GM03348 (cell line): ENCODE measurements around the gene PRDM1.
"Not testable (repeated sequence)": the region's sequence is repeated elsewhere in the genome, so short reads cannot be mapped to it uniquely, and the experiment has no call there.

Experiments
- DNase-seq: peaks from one replicate; pipeline ENCODE4 v3.0.0; 2012; ENCODE audit warnings: low spot score

The PRDM1 gene

DNA sequence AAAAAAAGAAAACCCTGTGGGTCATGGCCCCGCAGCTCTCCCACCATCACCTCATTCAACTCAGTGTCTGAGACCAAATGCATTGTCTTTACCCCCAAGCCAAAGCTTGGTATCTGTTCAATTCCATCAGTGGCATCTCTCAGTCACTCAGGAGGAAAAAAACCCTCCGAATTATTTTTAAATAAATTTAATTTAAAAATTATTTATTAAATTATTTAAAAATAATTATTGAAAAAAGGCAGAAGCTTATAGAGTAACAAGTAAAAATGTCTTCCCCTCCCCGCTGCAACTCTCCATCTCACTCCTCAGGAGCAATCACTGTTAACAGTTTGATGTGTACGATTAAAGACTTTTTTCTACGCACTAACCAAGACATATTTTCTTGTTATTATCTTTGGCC lies 50.7 kb downstream of the PRDM1 start:
- no peak for DNase-seq

DNA sequence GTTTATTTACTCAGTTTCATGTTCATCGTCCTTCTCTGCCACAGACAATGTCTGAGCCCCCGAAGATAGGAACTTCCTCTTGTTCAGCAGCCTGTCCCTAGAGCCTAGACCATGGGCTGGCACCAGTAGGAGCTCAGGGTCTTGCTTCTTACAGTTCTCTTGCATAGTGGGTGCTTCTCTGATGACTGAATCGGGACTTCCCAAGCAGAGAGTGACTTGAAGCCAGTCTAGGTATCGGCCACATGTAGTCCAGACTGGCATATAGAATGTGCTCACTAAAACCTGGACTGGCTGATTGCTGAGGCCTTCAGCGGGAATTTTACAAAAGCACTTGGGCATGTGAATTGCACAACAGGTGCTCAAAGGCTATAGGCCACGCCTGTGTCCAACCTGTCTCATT lies 52.0 kb downstream of the PRDM1 start:
- no peak for DNase-seq

DNA sequence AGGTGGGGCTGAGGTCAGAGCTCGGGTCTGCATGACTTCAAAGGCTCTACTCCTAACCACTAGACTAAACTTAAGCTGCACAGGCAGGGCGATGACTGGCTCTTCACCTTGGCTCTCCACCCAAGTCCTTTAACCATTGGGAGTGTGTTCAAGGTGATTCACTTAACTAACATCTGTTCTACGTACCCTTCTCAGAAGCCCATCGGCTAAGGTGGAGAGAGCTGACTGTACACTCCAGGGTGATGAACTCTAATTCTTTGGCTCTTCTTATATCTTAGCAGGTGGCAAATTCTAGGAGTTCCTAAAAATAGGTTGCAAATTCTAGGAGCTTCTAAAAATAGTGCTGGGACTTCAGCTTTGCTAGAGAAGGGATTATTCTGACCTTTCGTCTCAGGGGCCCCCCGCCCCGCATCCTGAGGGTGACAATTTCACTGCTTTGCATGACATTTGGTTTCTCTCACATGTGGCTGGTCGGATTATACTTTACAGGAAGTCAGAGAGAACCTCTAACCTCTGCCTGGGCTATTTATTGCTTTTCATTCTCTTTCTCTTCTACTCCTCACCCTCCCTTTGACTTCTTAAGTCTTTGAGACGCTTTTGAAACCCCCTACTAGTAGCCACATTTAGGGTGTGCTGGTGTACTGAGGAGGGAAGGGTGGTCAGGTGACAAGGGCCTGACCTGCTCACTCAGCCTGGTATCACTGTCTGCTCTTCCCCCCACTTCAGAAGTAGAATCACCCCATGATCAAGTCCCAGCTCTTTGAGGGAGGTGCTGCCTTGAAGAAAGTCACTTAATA lies 55.5 kb downstream of the PRDM1 start:
- no peak for DNase-seq

DNA sequence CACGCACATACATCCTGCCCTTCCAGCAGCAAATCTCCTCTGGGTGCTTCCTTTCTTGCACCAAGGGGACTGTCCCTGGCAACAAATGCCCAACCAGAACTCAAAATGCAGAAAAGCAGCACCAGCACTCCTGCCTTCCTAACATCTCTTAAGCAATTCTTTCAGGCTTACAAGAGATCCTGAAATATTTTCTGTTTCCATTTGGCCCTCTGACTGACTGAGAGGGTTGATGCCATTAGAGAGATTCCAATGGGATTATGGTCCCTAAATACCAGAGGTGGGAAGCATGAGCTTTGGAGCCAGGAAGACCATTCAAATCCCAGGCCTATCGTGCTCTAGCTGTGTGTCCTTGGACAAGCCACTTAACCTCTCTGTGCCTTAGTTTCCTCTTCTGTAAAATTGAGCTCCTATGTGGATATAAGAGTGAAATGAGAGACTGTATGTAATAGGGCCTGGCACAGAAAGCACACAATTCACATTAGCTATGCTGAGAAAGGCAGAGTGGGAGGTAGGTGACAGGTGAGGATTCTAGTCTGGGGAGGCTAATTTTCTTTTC lies 56.8 kb downstream of the PRDM1 start:
- no peak for DNase-seq

DNA sequence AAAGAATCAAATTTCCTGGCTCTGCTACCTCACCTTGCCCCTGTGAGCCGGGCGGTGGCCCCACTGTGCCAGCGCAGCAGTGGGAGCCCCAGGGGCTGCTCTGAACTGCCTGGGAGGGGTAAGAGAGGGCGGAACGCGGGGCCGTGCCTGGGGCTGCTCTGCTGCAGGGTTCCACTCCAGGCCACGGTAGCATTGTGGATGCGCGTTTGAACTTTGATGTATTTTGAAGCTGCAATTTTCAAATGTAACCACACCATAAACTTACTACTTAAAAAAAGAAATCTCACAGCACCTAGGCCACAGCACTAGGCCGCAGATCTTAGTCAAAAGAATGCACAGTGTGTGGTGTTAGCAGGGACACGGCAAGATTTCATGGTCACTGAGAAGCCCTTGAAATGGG lies 57.5 kb downstream of the PRDM1 start:
- no peak for DNase-seq

DNA sequence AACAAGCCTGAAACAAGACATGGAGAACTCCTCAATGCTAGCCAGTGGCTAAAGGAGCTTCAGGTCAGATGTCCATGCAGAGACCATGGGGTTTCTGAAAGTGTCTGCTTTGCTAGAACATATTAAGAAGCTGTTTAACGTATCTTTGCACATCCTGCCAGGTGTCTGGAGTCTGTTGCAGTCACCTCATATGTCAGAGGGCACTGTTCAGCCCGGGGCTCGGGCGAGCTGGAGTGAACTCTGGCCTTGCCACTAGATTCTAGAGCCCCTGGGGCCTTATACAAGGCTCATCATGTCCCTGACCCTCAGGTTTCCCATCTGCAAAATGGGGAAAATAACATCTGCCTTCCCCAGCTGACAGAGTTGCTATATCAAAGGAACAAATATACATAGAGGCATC lies 59.0 kb downstream of the PRDM1 start:
- no peak for DNase-seq

DNA sequence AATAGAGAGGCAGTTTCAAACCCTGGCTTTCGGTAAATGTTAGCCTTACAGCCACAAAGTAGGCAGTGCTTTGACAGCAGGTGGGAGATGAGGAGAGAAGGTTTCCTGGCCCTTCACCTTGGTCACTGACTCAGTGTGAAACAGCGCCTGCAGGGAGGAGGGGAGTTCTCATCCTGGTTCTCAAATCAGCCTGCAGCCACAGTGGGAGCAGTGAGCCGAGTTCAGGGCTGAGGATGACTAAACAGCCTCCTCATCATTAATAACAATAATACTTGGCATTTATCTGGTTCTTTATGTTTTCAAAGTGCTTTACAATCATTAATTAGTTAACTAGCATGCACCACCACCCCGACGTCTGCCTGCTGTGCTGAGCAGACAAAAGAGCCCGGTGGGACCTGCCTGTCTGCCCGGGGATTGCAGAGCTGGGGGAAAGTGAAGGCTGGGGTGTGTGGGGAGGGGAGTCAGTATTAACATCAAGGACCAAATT lies 59.6 kb downstream of the PRDM1 start:
- no peak for DNase-seq

DNA sequence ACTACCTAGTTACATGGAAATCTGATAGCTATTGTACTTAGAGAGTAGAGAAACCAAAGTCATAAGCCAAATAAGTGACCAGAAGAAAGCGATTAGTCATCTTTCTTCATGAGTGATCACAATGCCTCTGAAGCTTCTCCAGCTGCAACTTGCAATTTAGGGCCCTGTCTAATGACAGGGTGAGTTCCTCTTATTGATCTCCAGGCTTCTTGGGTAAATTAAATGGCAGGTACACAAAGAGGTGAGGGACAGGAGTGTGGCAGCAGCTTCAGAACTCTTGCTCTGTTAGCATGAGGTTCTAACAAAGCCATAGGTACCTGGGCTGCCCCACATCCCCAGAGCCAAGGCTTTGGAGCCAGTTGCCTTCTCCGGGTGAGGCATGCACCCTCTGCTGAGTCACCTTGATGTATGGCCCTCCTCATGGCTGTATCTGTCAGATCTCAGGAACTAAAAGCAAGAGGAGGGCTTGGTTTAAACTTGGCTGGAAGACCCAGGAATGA lies 60.8 kb downstream of the PRDM1 start:
- DNase-seq: peak; percentile 34

DNA sequence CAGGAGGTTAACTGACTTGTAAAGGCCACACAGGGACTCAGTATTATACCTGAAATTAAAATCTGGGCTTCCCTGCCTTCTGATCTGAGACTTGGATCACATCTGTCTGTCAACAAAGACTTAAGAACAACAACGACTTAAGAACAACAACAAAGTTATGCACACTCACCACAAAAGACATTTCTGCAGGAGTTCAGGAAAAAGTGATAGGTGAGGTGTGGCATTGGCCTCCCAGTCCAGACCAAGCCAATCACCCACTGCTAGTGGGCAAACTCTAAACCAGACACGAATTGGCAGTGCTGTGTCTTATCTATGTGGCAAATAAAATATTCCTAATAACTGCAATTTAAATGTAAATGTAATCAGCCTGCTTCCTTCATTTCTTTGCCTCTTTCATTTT lies 61.3 kb downstream of the PRDM1 start:
- no peak for DNase-seq

DNA sequence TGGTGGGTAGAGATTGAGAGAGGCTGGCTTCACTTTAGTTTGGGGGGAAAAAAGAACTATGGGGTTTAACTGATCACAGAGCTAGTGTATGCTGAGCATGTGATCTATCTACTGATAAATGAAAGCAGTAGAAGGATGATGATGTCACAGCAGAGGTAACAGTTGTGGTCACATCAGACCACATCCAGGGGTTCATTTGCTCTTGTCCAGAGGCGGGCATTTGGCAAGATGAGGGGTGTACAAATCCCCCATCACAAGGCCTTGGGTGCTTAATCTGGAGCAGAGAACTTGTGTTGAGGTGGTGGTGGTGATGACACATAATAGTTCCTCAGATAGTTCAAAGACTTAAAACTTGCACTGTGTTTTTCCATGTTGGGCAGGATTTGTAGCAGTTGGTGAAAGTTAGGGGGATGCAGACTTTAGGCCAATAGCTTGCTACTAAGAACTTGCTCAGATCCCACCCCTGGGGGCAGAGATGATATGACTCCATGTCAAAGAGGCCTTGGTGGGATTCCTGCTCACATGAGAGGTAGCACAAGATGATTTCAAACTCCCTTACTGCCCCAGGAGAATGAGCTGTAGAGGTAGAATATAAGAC lies 63.4 kb downstream of the PRDM1 start:
- no peak for DNase-seq

DNA sequence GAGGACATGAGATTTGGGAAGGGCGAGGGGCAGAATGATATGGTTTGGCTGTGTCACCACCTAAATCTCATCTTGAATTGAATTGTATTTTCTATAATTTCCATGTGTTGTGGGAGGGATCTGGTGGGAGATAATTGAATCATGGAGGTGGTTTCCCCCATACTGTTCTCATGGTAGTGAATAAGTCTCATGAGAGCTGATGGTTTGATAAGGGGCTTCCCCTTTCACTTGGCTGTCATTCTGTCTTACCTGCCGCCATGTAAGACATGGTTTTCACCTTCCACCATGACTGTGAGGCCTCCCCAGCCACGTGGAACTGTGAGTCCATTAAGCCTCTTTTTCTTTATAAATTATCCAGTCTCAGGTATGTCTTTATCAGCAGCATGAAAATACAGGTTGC lies 66.3 kb downstream of the PRDM1 start:
- DNase-seq: not testable (repeated sequence)

DNA sequence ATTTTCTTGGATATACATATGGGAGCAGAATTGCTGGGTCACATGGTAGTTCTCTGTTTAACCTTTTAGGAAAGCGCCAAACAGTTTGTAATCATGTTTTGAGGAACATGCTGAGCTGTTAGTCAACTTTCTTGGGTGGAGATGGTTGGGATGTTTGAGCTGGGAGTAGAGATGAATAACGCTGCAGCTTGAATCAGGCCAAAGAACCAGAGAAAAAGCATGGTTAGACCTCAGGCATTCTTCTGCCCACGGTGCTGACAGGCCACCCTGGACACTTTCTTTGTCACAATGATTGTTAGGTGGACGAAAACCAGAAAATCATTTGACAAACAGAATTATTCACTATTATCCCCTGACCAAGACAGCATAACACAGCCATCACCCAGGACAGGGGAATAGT lies 66.8 kb downstream of the PRDM1 start:
- no peak for DNase-seq

DNA sequence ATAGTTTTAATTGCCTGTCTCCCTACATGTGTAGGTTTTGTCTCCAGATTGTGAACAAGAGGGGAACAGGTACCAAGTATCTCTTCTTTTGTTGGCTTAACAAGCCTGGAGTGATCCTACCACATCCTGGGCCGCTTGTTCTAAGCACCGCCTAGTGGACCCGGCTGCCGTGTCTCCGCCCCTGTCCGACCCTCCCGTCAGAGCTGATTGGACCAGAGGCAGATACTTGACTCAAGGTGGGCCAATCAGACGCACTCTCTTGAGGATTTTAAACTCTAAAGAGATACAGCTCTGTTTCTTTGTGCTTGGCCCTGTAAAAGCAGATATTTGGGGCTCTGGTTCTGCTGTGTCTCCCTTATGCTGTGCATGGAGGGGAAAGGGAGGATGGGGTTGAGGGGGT lies 68.2 kb downstream of the PRDM1 start:
- DNase-seq: no peak

DNA sequence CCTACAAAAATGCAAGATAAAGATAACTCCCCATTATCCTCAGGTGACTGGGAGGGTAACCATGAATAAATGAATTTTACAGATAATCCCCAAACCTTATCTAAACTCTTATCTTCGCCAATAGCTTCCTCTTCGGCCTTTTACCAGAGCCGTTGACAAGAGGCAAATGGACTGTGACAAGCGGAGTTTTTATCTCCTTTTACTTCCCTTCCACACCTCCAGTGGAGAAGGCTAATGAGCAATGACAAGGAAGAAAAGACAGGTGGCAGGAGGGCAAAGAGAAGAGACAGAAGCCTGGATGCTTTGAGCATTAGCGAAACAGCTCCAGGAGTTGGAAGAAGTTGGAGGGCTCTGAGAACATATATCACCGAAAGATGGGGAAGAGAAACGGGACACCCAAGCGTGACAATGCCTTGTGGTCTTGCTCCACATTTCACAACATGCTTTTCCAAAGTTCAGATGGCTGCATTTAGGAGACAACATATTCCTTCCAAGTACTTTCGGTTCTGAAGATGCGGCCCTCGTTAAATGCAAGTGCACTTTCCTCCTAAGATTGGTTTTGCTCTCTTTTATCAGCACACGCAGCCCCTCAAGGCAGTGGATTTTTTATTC lies 69.2 kb downstream of the PRDM1 start:
- peak; percentile 37 for DNase-seq

DNA sequence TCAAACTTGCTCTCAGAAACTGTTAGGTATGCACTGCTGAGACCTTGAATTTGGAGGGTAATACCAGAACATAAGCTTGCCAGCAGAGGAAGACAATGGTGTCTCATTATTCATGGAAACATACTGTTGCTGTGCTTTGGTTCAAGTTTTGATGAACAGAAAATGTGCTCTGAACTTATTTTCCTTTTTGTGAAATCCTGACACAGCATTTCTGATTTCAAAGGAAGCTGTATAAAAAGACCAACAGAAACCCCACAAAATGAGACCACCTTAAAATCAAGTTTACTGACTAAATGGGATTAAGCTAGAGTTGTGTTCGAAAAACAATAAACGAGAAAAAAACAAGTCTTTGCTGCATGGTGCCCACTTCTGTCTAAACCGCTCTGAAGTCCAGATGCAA lies 70.3 kb downstream of the PRDM1 start:
- DNase-seq: no peak

DNA sequence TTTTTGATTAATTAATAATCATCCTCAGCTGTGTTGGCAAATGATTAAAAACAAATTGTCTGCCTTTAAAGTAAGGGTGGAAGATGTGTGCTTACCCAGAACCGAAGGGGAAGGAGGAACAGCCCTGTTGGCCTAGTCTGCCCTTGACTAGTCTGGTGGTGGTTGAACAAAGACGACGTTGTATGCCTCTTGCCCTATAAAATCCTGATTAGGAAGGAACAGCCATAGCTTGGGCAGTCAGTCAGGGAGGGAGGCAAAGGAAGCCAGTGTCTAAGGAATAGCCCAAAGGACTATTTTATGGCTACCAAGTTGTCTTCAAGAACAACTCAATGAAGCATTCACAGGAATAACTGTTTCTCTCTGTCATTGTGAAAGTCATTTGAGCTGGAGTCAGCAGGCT lies 70.7 kb downstream of the PRDM1 start:
- DNase-seq: no peak

DNA sequence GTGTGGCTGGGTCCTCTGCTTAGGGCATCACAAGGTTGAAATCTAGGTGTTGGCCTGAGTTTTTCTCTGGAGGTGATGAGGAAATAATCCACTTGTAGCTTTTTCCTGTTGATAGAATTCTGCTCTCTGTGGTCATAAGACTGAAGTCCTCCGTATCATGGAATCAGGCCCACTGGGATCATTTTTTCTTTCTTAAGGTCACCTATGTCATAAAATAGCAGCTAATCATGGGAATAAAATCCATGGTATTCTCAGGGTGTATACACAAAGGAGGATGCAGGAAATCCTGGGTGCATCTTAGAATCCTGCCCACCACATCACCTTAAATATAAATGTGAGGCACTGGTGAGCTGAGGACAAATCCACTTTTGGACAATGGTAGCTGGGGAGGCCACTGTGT lies 72.7 kb downstream of the PRDM1 start:
- peak; percentile 27 for DNase-seq
